LNCAP (cell line): ENCODE data around the gene RUFY4.

ENCODE experiments used
- CTCF ChIP-seq: fragments of 450-650 bp; IDR thresholded peaks from 2 replicates; pipeline ENCODE4 v1.5.1; 2017; ENCODE audit warnings: mild to moderate bottlenecking

The RUFY4 gene

DNA sequence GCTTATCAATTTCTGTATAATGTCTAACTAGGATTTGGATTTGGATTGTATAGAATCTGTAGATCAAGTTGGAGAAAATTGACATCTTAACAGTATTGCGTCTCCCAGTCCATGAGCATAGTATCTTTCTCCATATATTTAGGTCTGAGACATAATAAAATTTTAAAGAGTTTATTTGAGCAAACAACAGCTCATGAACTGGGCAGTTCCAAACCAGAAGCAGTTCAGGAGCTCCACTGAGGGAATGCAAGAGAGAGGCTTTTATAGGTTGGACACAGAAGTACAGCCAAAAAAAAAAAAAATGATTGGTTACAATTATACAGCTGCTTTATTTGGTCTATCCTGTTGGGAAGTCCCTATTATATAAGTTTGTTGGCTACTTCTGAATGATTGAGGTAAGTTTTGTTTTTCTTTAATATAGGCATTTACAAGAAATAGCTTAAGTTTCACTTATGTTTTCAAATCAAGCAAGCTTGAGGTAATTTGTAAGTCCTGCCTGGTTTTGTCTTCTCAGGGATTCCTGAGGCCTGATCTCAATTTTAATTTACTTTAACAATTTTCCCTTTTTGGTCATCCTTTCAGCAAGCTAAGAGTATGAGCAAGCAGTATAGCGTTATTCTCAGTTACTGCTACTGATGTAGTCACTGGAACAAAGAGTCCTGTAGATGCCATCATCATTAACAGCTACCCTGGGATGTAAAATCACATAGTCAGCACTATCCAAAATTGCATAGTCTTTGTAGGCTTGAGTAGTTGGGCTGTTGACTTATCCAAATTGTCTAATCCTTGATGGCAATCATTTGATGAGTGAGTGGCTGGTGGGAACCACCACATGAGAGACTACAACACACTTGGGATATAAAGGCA, 27.5 kb upstream of the RUFY4 start:
- no peak for TF ChIP-seq CTCF

- TF ChIP-seq CTCF, result no peak
Observed at GRCh38 chr2:218043100-218043499, 26.0 kb upstream of the RUFY4 start.

GRCh38 chr2:218043701-218044109, 25.3 kb upstream of the RUFY4 start:
- no peak for TF ChIP-seq CTCF

DNA sequence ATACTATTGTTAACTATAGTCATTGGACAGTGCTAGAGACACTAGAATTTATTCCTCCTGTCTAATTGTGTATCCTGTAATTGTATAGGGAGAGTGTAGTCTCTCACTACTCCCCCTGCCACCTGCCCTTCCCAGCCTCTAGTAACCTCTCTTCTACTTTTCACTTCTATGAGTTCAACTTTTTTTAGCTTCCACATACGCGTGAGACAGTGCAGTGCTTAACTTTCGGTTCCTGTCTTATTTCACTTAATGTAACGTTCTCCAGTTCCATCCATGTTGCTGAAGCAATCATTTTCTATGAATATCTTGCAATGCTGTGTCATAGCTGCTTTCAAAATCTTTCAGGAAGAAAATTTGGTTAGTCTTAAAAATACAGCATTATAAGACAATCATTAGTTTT, 22.8 kb upstream of the RUFY4 start:
- TF ChIP-seq CTCF, result no peak

- TF ChIP-seq CTCF, result no peak
Observed at GRCh38 chr2:218047536-218048225, 21.4 kb upstream of the RUFY4 start.

DNA sequence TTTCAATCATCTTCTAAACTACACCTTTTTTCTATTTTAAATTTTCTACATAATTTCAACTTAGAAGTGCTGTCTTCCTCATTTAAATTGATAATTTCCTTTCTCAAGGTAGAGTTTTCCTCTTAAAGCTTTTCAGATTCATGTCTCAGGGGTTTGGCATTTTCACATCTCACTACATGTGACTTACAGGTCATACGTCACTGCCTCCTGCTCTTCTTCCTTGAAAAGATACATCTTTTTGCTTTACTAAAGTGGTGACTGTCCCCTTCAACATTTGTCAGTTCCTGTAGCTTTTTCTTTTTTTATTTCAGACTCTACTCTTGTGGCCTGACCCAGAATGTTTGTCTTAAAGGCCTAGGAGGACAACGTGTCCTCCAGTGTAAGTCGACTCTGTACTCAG, 17.1 kb upstream of the RUFY4 start:
- TF ChIP-seq CTCF, result no peak

DNA sequence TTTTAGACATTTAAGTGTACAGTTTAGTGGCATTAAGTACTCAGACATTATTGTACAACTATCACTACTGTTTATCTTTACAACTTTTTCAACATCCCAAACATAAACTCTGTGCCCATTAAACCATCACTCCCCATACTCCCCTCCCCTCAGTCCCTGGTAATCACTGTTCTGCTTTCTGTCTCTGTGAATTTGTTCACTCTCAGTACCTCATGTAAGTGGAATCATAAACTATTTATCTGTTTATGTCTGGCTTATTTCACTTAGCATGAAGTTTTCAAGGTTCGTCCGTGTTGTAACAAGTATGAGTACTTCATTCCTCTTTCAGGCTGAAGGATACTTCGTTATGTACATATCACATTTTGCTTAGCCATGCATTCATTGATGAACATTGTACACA, 9.8 kb upstream of the RUFY4 start:
- no peak for TF ChIP-seq CTCF
